Stimulated activated CD4-positive, alpha-beta T cell treated with anti-CD3 and anti-CD28 coated beads, Interleukin-2, amount 100 ng/mL, for 4 hours (primary cell): Measurements from ENCODE around the gene SIK1.
"Not testable (repeated sequence)": the region's sequence is repeated elsewhere in the genome, so short reads cannot be mapped to it uniquely, and the experiment has no call there.

Experiments used
- DNase-seq: peaks from one replicate; pipeline ENCODE4 v3.0.0-alpha.2; 2020; ENCODE audit warnings: low read depth

The SIK1 gene

DNA sequence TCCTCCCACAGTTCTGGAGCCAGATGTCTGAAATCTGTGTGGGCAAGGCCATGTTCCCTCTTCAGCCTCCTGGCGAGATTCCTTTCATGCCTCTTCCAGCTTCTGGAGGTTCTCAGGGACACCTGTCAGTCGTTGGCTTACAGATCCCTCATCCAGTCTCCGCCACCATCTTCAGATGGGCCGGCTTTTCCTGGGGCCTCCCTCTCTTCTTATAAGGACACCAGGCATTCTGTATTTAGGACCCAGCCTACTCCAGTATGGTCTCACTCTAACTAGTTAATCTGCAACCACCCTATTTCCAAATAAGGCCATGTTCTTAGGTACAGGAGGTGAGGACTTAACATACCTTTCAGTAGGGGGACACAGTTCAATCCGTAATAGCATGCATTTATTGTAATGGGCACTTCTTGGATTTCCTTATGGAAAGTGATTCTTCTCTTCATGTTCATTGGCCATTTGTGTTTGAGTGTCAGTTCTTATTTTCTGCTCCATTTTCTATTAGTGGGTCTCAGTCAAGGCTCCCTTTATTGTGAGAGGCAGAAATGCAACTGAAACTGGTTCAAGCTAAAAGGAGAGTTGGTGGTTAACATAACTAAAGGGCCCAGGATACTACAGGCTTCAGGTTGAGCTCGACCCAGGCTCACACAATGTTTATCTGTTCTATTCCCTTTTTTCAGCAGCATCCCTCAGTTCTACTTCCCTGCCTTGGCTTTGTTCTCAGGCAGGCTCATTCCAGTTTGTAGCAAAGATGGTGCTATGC lies 12.6 kb upstream of the SIK1 start:
- not testable (repeated sequence) for DNase-seq

GRCh38 chr21:43436272-43436671 lies 9.3 kb upstream of the SIK1 start:
- not testable (repeated sequence) for DNase-seq

- not testable (repeated sequence) for DNase-seq
Observed at GRCh38 chr21:43433340-43434136, 6.6 kb upstream of the SIK1 start.

- not testable (repeated sequence) for DNase-seq
Observed at GRCh38 chr21:43430830-43431416, 4.0 kb upstream of the SIK1 start.

DNA sequence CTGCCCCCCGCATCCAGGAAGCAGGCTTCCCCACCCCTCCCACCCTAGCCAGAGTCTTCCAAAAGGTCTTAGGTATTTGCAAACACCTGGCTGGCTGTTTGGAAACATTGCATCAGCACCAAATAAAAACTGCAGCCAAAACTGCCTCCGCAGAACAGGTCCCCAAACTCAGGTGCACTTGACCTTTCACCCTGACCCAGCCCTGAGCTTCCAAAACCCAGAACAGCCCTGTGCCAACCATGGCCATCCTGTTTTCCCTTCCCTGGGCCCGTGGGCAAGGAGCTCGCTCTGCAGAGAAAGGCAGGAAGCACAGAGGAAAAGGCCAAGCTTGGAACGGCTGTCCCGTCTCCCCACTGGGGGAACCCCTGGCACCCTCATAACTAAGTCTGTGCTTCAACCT lies 2.0 kb upstream of the SIK1 start:
- not testable (repeated sequence) for DNase-seq

GRCh38 chr21:43427242-43427559 lies 270 bp upstream of the SIK1 start:
- not testable (repeated sequence) for DNase-seq

- DNase-seq: not testable (repeated sequence)
Observed at GRCh38 chr21:43426004-43426403, 927 bp downstream of the SIK1 start.

DNA sequence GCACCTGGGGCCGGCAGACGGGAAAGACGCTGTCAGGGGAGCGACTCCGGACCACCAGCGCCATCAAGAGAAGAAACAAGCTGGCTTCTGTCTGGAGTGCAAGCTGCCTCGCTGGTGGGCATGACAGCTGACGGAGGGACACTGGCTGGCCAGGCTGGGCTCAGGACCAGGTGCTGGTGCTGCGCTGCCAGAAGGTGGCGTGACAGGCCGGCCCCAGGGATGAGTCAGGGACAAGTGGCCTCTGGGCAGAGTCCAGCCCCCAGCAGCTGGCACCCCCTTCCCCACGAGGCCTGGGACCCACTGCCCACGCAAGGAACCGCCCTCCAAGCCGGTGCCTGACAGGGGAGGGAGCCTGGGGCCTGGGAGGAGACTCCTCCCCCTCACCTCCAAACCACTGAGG lies 7.5 kb downstream of the SIK1 start:
- DNase-seq: not testable (repeated sequence)

- not testable (repeated sequence) for DNase-seq
Observed at GRCh38 chr21:43414576-43414975, 12.4 kb downstream of the SIK1 start.

- not testable (repeated sequence) for DNase-seq
Observed at GRCh38 chr21:43412020-43412788, 14.7 kb downstream of the SIK1 start.

DNA sequence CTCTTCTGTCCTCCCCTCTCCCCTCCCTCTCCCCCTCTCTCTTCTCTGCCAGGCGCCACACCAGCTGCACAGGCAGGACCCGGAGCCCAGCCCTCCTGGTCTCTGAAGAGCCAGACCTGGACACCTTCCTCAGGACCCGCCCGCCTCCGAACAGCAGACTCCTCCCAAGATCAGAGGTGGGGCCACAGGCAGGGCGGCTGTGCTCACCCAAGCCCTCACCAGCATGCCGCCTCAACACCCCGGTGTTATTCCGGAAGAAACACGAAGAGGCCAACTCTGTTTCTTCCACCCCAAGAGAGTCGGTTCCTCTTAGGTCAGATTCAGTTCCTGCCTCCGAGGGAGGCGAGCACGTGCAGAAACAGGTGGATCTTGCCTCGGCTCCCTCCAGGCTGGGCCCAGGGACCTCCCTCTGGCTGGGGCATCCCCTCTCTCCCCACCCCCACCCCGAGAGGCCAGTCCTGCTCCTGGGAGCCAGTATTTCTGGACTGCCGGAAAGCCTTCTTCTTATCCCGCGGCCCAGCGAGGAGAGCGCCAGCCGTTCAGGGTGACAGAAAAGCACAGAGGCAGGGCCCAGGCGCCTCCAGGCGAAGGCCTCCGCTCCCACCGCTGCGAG lies 16.4 kb downstream of the SIK1 start:
- not testable (repeated sequence) for DNase-seq

GRCh38 chr21:43407139-43407538 lies 19.8 kb downstream of the SIK1 start:
- not testable (repeated sequence) for DNase-seq

- DNase-seq: not testable (repeated sequence)
Observed at GRCh38 chr21:43404450-43404849, 22.5 kb downstream of the SIK1 start.

DNA sequence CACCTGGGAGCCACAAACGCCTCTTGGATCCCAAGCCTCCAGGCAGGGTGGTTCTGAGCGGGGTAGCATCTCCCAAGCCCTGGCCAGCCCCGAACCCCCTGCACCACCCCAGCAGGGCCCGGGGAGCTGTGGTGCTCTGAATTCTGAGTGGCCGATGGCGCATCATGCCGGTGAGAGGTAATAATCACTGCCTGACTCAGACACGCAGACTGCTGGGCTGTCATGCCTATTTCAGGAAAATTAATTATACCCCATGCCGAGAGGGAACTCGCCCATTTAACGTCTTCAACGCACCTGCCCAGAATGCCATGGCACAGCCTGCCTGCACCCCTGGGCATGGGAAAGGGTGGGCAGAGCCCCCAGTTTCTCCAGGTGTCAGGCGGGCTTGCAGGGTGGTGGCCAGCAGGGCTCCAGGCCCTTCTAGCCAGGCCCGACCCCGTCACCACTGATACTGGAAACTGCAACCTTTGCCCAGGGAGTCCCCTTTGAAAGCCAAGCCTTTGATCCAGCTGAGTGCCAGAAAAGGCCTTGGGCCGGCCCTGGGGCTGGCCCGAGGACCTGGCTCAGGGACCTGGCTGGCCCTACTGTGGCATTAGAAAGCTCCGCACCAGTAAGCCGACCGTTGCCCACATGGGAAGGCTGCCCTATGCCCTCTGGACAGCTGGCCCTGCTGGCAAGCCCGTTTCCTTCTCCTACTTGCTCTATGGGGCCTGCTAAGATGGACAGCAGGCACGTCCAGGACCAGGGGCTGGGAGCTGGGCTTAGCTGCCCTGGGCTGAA lies 23.1 kb downstream of the SIK1 start:
- not testable (repeated sequence) for DNase-seq

- not testable (repeated sequence) for DNase-seq
Observed at GRCh38 chr21:43401125-43401524, 25.8 kb downstream of the SIK1 start.

- not testable (repeated sequence) for DNase-seq
Observed at GRCh38 chr21:43399595-43400015, 27.3 kb downstream of the SIK1 start.

DNA sequence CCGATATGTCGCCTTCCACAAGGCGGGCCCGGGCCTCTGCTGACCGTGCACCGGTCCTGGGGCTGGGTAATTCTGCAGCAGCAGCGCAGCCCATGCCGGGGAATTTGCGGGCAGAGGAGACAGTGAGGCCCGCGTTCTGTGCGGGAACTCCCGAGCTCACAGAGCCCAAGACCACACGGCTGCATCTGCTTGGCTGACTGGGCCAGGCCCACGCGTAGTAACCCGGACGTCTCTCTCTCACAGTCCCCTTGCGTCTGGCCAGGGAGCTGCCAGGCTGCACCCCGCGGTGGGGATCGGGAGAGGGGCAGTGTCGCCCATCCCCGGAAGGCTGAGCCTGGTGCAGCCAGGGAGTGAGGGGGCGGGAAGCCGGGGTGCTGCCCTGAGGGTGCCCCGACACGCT lies 27.8 kb downstream of the SIK1 start:
- DNase-seq: not testable (repeated sequence)

- DNase-seq: not testable (repeated sequence)
Observed at GRCh38 chr21:43398533-43398932, 28.4 kb downstream of the SIK1 start.

- DNase-seq: not testable (repeated sequence)
Observed at GRCh38 chr21:43398000-43398399, 28.9 kb downstream of the SIK1 start.

DNA sequence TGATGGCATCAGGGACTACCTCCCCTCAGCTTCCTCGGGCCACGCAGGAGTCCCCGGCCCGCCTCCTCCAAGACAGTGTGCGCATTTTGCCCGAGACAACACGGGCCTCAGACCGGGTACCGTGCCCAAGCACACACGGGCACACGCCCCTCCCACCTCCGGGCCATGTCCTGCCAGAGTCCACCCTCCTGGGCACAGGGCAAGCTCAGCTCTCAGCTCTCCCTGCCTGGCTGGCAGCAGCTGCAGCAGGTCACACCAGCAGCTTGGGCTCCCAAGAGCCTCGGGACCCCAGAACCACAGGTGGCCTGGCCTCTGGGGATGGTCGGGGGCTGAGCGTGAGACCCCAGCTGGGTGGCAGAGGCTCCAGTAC lies 29.5 kb downstream of the SIK1 start:
- not testable (repeated sequence) for DNase-seq
